CD4-positive, alpha-beta T cell treated with Interleukin-1 beta for 1 hour (primary cell): ENCODE results near the gene MRPS15.

Source experiments
- DNase-seq, 2 donors: peaks; one replicate each; pipeline ENCODE4 v3.0.0-alpha.2; 2020 to 2022

MRPS15 gene

GRCh38 chr1:36417931-36418330 is 46.3 kb downstream of the MRPS15 start:
- no peak for DNase-seq

- DNase-seq, result no peak
These were observed 48.4 kb downstream of the MRPS15 start for GRCh38 chr1:36415661-36416326.

- no peak for DNase-seq
These were observed 49.8 kb downstream of the MRPS15 start for GRCh38 chr1:36414384-36414783.

GRCh38 chr1:36411674-36412648 is 52.2 kb downstream of the MRPS15 start:
- peak; percentile 46 to 61 for DNase-seq

GRCh38 chr1:36408479-36408878 is 55.7 kb downstream of the MRPS15 start:
- DNase-seq, result no peak

- no peak for DNase-seq
These were observed 57.7 kb downstream of the MRPS15 start for GRCh38 chr1:36406440-36406839.
